Measurements from ENCODE around the gene PACRG.

The PACRG gene

DNA sequence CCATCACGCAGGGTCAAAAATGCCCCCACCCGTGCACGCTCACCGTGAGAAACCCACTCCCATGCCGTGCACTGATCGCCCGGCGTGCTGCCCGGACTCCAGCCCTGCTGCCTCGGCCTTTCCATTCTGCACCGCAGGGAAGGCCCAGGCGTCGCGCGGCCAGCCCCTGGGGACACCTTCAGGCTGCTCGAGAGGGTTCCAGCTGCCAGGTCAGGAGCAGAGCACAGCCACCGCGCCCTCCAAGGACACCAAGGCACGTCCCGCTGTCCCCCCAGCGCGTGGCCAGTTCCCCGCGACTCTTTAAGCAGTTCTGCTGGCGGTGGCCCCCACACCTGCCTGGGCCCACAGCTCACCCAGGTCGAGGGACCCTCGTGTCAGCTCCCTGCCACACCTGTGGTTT lies 372.5 kb downstream of the PACRG start:
- no peak for FAIRE-seq
- no peak for DNase-seq (ENCODE audit: insufficient read length)
- no peak for TF ChIP-seq POLR2A (IDR thresholded peaks at IDR 0.05; ENCODE audit: low read depth, low read length)
- TF ChIP-seq TAF1 (IDR thresholded peaks at IDR 0.05; ENCODE audit: borderline replicate concordance, low read depth, low read length) = no peak
- no peak for TF ChIP-seq POLR2AphosphoS5 (IDR thresholded peaks at IDR 0.05; ENCODE audit: low read depth, low read length)

DNA sequence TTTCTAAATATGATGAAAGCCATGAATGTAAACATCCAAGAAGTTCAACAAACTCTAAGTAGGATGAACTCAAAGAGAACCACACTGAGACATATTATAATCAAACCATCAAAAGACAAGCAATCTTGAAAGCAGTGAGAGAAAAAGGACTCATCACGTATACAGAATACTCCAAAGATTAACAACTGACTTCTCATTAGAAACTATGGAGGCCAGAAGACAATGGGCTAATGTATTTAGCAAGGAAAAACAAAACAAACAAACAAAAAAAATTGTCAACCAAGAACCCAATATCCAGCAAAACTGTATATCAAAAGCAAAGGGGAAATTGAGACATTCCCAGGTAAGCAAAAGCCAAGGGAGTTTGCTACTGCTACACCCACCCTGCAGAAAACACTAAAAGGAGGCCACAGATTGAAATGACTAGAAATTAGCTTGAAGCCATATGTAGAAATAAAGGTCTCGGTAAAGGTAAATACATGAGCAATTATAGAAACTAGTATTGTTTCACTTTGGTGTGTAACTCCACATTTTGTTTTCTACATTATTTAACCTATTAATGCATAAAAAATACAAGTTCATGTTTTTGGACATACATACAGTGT lies 385.7 kb downstream of the PACRG start:
- no peak for FAIRE-seq
- DNase-seq (ENCODE audit: insufficient read length) = no peak
- TF ChIP-seq TAF1 (IDR thresholded peaks at IDR 0.05; ENCODE audit: borderline replicate concordance, low read depth, low read length) (no peak), POLR2A (IDR thresholded peaks at IDR 0.05; ENCODE audit: low read depth, low read length) (no peak)

DNA sequence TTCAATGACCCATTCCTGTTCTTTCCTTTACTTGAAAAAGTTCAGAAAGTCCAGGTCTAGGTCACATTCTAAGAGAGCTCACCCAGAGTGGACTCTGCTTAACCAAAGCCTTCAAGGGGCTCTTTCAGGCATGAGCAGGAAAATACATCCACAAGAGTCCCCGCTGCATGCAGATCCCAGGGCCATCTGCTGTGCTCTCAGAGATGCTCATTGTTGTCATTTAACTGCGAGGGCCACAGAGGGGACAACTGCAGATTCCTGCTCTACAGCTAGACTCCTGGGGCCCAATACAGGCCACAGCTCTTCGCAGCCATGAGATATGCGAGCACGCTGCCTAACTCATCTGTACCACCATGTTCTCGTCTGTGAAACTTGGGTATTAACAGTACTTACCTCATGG lies 391.2 kb downstream of the PACRG start:
- TF ChIP-seq TAF1 (IDR thresholded peaks at IDR 0.05; ENCODE audit: borderline replicate concordance, low read depth, low read length) = no peak
- no peak for TF ChIP-seq POLR2A (IDR thresholded peaks at IDR 0.05; ENCODE audit: low read depth, low read length)
- TF ChIP-seq POLR2AphosphoS5 (IDR thresholded peaks at IDR 0.05; ENCODE audit: low read depth, low read length) = no peak
- FAIRE-seq = no peak
- no peak for DNase-seq (ENCODE audit: insufficient read length)

DNA sequence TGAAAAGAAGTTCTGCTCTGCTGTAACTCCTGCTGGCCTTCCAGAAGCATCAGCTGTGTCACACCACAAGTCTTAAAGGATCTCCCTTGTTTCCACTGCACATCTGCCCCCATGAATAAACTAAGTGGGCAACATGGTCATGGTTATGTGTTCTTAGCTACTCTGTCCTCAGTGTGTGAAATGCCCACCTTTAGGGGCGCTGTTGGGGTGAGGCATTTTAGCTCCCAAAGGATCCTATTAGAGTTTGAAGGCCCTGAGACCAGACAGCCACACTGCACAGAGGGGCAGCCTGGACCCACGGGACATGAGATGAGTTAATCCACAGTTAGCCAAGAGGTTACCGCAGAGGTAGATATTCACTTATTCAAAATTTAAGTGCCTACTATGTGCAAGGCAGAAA lies 392.4 kb downstream of the PACRG start:
- FAIRE-seq (no peak), DNase-seq (ENCODE audit: insufficient read length) (no peak)
- TF ChIP-seq TAF1 (IDR thresholded peaks at IDR 0.05; ENCODE audit: borderline replicate concordance, low read depth, low read length) (no peak), POLR2A (IDR thresholded peaks at IDR 0.05; ENCODE audit: low read depth, low read length) (no peak), POLR2AphosphoS5 (IDR thresholded peaks at IDR 0.05; ENCODE audit: low read depth, low read length) (no peak)

DNA sequence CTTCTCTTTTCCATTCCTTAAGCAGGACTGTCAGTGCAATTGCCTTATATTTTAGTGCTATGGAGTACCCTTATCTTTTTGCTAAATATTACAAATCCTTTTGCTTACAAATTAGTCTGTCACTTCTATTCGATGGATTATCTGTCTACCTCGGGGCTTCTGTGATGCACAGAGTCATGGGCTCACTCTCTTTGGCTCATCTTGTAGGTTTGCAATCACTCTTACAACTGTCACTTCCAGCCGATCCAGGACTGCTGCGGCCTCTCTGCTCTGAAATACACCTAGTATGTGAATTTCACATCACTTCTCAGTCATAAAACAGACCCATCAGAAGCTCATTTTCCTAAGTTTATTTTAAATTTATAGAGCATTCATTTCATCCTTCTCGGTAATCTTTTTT lies 393.5 kb downstream of the PACRG start:
- TF ChIP-seq POLR2AphosphoS5 (IDR thresholded peaks at IDR 0.05; ENCODE audit: low read depth, low read length) (no peak), TAF1 (IDR thresholded peaks at IDR 0.05; ENCODE audit: borderline replicate concordance, low read depth, low read length) (no peak), POLR2A (IDR thresholded peaks at IDR 0.05; ENCODE audit: low read depth, low read length) (no peak)
- DNase-seq (ENCODE audit: insufficient read length) = no peak
- no peak for FAIRE-seq

DNA sequence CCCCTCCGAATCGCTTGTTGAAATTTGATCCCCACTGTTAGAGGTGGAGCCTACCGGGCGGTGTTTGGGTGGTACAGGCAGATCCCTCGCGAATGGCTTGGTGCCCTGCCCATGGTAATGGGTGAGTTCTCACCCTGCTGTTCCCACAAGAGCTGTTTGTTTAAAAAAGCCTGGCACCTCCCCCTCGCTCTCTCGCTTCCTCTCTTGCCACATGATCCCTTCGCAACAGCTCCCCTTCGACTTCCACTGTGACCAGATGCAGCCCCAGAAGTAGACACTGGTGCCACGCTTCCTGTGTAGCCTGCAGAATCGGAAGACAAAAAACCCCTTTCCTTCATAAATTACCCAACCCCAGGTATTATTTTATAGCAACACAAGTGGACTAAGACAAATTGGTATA lies 394.6 kb downstream of the PACRG start:
- DNase-seq (ENCODE audit: insufficient read length) (no peak), FAIRE-seq (no peak)
- no peak for TF ChIP-seq POLR2A (IDR thresholded peaks at IDR 0.05; ENCODE audit: low read depth, low read length)
- no peak for TF ChIP-seq POLR2AphosphoS5 (IDR thresholded peaks at IDR 0.05; ENCODE audit: low read depth, low read length)
- no peak for TF ChIP-seq TAF1 (IDR thresholded peaks at IDR 0.05; ENCODE audit: borderline replicate concordance, low read depth, low read length)

DNA sequence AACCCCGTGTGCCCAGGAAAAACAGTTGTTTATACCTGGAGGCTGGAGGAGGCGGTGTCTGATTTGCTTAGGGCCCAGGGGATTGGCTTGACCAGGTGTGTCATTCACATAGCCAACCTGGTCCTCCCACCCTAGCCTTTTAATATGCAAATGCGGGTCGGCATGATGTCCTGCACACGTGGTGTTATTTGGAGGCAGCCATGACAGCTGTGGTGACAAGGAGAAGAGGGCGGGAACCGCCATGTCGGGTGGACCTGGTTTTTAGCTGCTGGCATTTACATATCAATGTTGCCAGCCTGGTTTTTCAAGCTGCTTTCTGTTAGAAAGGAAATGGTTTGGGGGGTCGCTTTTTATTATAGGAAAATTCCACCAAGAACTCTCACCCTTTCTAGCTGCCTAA lies 395.3 kb downstream of the PACRG start:
- TF ChIP-seq POLR2AphosphoS5 (IDR thresholded peaks at IDR 0.05; ENCODE audit: low read depth, low read length) (no peak), POLR2A (IDR thresholded peaks at IDR 0.05; ENCODE audit: low read depth, low read length) (no peak), TAF1 (IDR thresholded peaks at IDR 0.05; ENCODE audit: borderline replicate concordance, low read depth, low read length) (no peak)
- DNase-seq (ENCODE audit: insufficient read length) (no peak), FAIRE-seq (no peak)

DNA sequence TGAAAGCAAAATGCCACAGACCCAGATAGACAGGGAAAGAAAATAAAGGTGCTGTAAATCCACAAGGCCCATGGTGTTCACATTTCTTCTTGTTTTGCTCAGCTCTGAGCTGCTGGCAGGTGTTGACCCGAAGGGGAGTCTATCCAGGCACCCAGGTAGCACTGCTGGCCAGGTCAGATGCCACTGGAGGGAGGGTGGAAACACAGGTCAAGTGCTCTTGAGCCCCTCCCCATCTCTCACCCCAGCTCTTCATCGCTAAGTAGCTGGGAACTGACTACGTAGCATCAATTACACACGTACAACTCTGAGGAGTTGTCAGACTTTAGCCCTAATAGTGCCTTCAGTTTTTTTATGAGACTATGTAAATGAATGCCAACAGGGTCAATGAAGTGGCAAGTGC lies 399.0 kb downstream of the PACRG start:
- DNase-seq (ENCODE audit: insufficient read length) = no peak
- FAIRE-seq = no peak
- TF ChIP-seq POLR2A (IDR thresholded peaks at IDR 0.05; ENCODE audit: low read depth, low read length) = no peak
- TF ChIP-seq POLR2AphosphoS5 (IDR thresholded peaks at IDR 0.05; ENCODE audit: low read depth, low read length) = no peak
- no peak for TF ChIP-seq TAF1 (IDR thresholded peaks at IDR 0.05; ENCODE audit: borderline replicate concordance, low read depth, low read length)

DNA sequence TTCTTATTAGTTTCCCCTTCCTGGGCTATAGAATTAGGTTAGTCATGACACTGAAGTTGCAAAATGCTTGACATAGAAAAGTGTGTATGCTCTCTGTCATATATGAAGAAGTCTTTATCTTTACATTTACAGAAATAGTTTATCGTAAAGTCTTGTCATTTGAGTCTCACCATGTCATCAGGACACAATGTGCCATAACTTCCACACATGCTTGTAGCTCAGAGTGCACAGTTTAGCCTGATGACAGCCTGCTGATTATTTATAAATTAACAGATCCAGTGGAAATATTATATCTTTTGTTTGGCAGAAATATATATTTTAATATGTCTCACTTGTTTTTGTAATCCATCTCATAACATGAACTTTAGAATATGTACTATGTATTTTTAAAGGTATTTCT lies 399.8 kb downstream of the PACRG start:
- no peak for DNase-seq (ENCODE audit: insufficient read length)
- FAIRE-seq = no peak
- TF ChIP-seq POLR2A (IDR thresholded peaks at IDR 0.05; ENCODE audit: low read depth, low read length) = no peak
- TF ChIP-seq TAF1 (IDR thresholded peaks at IDR 0.05; ENCODE audit: borderline replicate concordance, low read depth, low read length) = no peak
- TF ChIP-seq POLR2AphosphoS5 (IDR thresholded peaks at IDR 0.05; ENCODE audit: low read depth, low read length) = no peak

DNA sequence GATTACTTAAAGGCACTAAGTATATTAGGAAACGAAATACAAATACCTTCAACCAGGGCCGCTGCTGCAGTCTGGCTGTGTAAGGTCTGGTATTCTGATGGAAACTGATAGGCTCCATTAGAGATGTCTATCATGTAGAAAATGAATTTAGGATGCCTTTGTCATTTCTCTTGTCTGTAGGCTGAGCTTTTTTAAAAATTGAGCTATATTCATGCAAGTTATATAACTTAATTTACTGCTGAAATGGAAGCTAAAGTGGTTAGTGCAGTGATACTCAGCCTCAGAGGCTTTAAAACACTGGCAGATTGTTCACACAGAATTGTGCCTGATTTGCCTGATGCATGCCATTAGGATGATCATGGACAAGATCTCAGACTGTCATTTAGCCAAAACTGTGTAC lies 400.6 kb downstream of the PACRG start:
- DNase-seq (ENCODE audit: insufficient read length) = no peak
- no peak for FAIRE-seq

DNA sequence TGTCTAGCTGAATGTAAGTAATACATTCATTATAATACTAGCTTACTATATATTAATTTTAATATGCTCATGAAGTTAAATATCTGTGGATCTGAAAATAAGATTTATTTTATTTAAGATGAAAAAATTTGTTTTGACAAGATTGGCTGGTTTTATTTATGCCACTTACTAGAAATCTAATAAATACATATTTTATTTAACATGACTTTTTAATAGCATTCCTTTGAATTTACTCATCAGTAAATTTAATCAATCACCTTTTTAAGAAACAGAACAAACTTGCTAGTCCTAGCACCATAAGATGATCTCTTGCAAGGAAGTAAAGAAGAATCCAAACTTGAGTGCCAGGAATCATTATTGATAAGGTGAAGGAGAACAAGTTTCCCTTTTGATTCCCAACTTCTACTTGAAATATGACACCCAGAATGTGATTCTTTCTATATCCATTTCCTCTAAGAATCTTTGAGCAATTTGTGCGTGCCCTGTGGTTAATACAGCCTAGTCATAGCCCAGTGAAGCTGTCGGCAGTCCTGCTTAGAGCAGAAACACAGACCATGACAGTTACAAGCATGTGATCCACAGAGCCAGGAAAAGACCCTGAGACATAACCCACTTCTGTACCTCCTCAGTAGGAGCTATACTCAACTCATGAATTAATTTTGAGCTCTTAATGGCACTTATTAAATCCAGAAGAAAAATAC lies 404.4 kb downstream of the PACRG start:
- FAIRE-seq (no peak), DNase-seq (ENCODE audit: insufficient read length) (no peak)
- TF ChIP-seq TAF1 (IDR thresholded peaks at IDR 0.05; ENCODE audit: borderline replicate concordance, low read depth, low read length) = no peak
- no peak for TF ChIP-seq POLR2A (IDR thresholded peaks at IDR 0.05; ENCODE audit: low read depth, low read length)
- TF ChIP-seq POLR2AphosphoS5 (IDR thresholded peaks at IDR 0.05; ENCODE audit: low read depth, low read length) = no peak

More for the DNA sequence above, 400.6 kb downstream of the PACRG start:
- TF ChIP-seq POLR2A (IDR thresholded peaks at IDR 0.05; ENCODE audit: low read depth, low read length) (no peak), POLR2AphosphoS5 (IDR thresholded peaks at IDR 0.05; ENCODE audit: low read depth, low read length) (no peak), TAF1 (IDR thresholded peaks at IDR 0.05; ENCODE audit: borderline replicate concordance, low read depth, low read length) (no peak)

DNA sequence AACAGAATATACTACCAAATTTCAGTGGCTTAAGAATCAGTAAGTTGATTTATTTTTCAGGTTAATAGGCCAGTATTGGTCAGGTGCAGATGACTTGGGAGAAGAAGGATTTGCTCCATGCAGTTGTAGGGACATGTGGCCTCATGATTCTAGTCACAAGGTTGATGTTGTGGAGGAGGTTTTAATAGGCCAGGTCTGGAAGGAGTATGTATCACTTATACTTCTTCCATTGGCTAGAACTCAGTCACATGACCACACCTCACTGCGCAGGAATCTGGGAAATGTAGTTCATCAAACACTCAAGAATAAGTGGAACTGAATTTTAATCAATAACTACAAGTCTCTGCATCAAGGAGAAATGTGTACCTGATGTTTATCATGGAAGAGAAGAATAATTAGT lies 405.2 kb downstream of the PACRG start:
- FAIRE-seq (no peak), DNase-seq (ENCODE audit: insufficient read length) (no peak)
- TF ChIP-seq POLR2A (IDR thresholded peaks at IDR 0.05; ENCODE audit: low read depth, low read length) (no peak), TAF1 (IDR thresholded peaks at IDR 0.05; ENCODE audit: borderline replicate concordance, low read depth, low read length) (no peak), POLR2AphosphoS5 (IDR thresholded peaks at IDR 0.05; ENCODE audit: low read depth, low read length) (no peak)

All from GM12892 (cell line).